ENCODE data around the gene LRRC2.

- TF ChIP-seq, protein P1, sequence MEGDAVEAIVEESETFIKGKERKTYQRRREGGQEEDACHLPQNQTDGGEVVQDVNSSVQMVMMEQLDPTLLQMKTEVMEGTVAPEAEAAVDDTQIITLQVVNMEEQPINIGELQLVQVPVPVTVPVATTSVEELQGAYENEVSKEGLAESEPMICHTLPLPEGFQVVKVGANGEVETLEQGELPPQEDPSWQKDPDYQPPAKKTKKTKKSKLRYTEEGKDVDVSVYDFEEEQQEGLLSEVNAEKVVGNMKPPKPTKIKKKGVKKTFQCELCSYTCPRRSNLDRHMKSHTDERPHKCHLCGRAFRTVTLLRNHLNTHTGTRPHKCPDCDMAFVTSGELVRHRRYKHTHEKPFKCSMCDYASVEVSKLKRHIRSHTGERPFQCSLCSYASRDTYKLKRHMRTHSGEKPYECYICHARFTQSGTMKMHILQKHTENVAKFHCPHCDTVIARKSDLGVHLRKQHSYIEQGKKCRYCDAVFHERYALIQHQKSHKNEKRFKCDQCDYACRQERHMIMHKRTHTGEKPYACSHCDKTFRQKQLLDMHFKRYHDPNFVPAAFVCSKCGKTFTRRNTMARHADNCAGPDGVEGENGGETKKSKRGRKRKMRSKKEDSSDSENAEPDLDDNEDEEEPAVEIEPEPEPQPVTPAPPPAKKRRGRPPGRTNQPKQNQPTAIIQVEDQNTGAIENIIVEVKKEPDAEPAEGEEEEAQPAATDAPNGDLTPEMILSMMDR (IDR thresholded peaks at IDR 0.05) = no peak
- no peak for TF ChIP-seq POLR2A (IDR thresholded peaks at IDR 0.05)
Measured at GRCh38 chr3:46491089-46492070, 74.7 kb downstream of the LRRC2 start.
